Measurements from ENCODE around the gene PPDPF.
A peak's percentile ranks its signal among the peaks of the same experiment; 100 is the strongest.
"Not testable (repeated sequence)": the region's sequence is repeated elsewhere in the genome, so short reads cannot be mapped to it uniquely, and the experiment has no call there.

The PPDPF gene

GRCh38 chr20:63520504-63520933 lies at the start of gene PPDPF:
PPDPF (plus strand) TSS chr20:63520765; CDS start chr20:63521309, 544 bp downstream.
- DNase-seq = peak; percentile 85

- DNase-seq = no peak
These were observed 49.4 kb upstream of the PPDPF start for GRCh38 chr20:63471002-63471716.

- DNase-seq = no peak
These were observed 48.9 kb upstream of the PPDPF start for GRCh38 chr20:63471717-63471980.

GRCh38 chr20:63471981-63472831 lies 48.4 kb upstream of the PPDPF start, which contains the start of gene KCNQ2:
KCNQ2 (minus strand) TSS chr20:63472655; CDS start chr20:63472463, 192 bp downstream.
- peak; percentile 59 for DNase-seq

DNA sequence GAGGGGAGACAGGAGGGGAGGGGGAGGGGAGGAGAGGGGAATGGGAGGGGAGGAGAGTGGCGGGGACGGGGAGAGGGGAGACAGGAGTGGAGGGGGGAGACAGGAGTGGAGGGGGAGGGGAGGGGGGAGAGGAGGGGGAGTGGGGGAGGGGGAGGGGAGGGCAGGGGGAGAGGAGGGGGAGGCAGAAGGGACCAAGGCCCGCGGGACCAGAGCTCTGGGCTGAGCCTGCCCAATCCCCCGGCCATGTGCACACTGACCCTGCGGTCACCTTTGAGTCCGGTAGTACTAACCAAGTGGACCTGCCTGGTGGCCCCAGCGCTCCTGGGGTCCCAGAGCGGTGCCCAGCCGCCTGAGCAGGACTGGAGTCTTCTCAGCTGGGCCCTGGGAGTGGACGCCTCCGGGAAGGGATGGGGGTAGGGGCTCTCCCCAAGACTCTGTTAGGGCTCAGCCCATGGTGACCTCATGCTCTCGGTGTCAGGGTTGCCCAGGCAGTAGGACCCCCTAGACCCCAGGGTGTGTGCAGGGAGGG lies 47.6 kb upstream of the PPDPF start:
- no peak for DNase-seq

GRCh38 chr20:63473555-63474449 lies 46.8 kb upstream of the PPDPF start:
- DNase-seq = no peak

DNA sequence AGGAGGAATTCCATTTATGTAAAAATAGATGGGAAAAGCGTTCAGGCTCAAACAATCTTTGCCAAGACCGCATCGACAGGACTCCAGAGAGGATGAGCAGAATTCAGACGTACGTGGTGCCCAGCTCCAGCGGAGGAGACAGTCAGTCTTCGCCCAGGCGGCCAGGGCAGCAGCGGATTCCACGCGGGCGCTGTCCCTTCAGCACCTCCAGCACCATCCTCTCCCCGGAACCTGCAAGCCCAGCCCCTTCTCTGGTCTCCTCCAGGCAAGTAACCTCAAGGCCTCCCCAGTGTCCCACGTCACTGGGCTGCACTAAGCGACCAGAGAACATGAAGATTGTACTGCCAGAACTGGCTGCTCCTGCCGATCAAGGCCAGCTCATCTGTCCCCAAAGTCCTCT lies 45.4 kb upstream of the PPDPF start:
- DNase-seq = no peak

- no peak for DNase-seq
These were observed 43.4 kb upstream of the PPDPF start for GRCh38 chr20:63477061-63477616.

- no peak for DNase-seq
These were observed 42.6 kb upstream of the PPDPF start for GRCh38 chr20:63477944-63478343.

GRCh38 chr20:63478346-63479302 lies 41.9 kb upstream of the PPDPF start:
- DNase-seq = no peak

- not testable (repeated sequence) for DNase-seq
These were observed 40.7 kb upstream of the PPDPF start for GRCh38 chr20:63479695-63480419.

DNA sequence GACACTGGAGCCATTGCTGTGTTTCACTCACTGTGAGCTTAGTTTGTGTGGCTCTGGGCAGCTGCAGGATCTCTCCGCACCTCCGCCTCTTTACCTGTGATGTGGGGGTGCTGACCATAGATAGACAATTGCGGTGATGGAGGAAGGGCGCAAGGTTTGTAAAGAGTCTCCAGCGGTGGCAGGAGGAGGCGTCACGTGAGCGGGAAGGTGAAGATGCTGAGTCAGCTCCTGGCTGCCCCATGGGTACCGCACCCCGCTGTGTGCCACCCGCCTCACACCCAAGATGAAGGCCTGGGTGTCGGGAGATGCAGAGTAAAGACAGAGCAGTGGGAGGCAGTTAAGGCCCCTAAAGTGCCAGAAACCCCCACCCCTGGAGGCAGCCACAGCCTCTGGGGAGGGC lies 39.1 kb upstream of the PPDPF start:
- no peak for DNase-seq

- no peak for DNase-seq
These were observed 38.5 kb upstream of the PPDPF start for GRCh38 chr20:63482021-63482587.

GRCh38 chr20:63483834-63484233 lies 36.7 kb upstream of the PPDPF start:
- no peak for DNase-seq

DNA sequence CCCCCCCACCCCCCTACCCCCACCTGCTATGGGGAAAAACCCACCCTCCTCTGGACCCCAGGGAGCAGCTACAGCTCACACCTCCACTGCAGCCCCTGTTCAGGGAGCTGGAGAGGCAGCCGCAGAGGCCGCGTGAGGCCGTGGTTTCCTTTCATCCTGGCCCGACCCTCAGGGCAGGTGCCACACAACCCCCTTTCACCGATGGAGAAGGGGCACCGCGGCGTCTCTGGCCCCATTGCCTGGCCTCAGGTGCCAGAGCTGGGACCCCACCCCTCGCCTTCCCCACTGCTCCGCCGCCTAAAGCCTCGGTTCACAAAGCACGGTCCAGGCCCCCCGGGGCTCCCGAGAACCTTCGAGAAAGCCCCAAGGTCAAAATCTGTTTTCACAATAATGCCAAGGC lies 36.3 kb upstream of the PPDPF start:
- DNase-seq = no peak

- no peak for DNase-seq
These were observed 35.7 kb upstream of the PPDPF start for GRCh38 chr20:63484651-63485403.

DNA sequence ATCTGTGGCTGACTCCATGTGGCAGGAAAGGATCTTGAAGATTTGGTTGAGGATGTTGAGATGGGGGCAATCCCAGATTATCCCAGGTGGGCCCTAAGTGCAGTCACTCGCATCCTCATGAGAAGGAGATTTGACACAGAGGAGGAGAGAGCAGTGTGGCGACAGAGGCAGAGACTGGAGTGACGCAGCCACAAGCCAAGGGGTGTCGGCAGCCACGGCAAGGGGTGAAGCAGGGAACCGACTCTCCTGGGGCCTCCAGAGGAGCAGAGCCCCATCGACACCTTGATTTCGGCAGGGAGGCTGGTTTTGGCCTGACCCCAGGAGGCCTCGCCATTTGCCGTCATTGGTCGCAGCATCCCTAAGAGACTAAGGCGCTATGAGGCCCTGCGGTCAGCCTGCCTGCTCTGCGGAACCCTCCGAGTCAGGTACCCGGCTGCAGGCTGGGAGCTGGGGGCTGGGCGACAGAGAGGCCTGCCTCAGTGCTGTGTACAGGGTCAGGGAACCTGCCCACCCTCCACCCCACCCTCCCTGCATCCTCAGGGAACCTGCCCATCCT lies 34.2 kb upstream of the PPDPF start:
- DNase-seq = no peak

GRCh38 chr20:63487116-63487764 lies 33.3 kb upstream of the PPDPF start:
- no peak for DNase-seq

DNA sequence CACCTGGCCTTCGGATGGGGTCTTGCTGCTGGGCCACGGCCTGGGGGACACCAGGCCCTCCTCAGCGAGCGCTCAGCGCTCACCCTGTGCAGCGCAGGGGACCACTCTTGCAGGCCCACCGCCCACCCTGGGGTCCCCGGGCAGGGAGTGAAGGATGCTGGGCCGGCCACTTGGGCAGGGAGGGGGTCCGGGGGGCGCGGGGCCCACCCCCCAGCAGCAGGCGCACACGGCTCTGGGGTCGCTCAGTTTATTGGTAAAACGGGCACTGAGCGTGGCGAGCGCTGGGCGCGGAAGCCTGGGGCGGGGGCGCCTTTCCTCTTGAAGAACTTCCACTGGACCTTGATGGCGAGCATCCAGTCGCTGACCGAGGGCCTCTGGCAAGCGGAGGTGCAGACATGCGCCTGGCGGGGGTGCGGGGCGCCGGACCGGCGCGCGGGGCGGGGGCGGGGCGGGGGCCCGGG lies 32.8 kb upstream of the PPDPF start:
- DNase-seq = no peak
